Pons (tissue), 1 donor: Measurements from ENCODE around the gene VCL.

Experiments used
- DNase-seq: peaks from one replicate; pipeline ENCODE4 v3.0.0-alpha.2; 2016; ENCODE audit warnings: low spot score

Gene VCL

DNA sequence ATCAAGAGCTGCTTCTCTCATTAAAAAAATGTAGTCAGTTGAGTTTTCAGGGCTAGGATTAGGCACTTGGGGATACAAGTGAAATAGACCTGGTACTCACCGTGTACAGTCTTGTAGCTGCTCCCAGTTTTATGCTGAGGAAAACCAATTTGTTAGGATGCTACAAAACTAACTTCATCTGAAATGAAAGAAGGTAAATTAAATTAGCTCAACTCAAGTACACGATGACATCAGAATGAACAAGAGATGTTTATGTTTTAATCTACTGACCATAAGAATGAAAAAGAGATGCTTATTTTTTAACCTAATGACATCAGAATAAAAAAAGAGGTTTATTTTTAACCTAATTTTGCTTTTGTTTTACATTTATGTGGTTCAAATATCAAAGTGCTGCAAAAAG is 79.0 kb downstream of the VCL start:
- DNase-seq = no peak

DNA sequence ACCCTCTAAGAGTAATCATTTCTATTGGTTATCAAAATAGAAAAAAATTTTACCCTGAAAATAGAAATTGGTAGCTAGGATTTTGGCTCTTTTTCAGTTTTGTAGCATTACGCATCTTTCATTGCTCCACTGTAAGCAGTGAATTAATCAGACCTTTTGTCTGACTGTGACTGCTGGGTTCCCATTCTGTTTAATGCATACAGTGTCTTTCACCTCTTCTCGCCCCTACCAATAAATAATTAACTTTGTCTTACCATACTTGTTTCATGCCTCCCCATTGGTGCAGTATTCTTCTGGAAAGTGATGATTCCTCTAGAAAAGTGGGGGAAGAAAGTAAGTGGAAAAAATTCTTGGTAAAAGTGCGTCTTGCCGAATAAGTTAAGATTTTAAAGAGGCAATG is 79.5 kb downstream of the VCL start:
- no peak for DNase-seq

DNA sequence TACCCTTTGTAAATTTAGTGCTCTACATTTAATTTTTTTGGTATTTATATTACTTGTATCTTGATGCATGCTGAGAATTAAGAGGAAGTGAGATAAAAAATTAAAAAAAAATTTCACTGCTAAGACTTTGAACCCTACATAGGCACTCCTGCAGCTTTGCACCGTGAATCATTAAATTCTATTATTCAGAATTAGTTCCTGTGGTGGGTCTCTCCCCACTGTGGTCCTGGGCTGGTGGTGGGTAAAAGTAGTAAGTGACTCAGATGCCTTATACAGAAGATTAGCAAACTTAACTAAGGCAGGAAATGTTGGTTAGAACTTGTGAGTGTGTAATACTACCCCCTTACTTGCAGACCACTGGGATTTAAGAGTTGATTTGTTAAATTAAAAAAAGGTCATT is 80.1 kb downstream of the VCL start:
- no peak for DNase-seq

DNA sequence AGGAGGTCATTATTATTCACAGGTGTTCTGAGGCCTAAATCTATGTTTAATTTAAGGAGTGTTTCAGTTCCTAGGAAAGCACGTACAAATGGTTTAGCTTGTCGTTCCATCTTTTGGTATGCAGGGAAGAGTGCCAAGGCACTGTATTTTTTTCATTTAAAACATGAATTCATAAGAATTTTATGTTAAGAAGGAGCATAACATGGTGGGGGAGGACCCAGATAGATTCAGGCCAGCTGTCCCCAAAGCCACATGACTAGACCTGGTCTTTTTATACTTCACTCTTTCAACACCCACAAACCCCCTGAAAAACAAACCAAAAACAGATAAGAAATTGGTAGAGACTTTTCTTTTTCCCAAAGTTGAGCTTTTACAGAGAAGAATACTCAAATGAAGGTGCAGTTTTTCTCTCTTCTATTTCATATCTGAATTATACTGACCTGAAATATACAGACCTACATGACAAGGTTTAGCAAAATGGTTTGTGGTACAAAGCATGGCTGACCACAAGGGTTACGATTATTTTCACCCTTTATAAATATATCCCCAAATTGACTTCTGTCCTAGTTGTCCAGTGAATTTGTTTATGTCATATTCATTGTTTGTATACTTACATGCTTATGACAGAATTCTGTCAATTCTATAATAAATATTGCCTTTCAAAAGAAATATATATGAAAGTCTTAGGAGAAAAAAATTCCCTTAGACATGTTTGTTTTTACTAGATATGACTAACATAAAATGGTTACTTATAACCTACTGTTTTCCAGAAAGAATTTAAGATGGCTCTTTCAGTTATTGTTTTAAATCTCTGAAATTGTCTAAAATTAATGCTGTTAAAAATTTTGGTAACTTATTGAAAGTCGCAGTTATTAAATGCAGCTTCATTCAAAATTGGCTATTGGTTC is 81.4 kb downstream of the VCL start:
- no peak for DNase-seq

DNA sequence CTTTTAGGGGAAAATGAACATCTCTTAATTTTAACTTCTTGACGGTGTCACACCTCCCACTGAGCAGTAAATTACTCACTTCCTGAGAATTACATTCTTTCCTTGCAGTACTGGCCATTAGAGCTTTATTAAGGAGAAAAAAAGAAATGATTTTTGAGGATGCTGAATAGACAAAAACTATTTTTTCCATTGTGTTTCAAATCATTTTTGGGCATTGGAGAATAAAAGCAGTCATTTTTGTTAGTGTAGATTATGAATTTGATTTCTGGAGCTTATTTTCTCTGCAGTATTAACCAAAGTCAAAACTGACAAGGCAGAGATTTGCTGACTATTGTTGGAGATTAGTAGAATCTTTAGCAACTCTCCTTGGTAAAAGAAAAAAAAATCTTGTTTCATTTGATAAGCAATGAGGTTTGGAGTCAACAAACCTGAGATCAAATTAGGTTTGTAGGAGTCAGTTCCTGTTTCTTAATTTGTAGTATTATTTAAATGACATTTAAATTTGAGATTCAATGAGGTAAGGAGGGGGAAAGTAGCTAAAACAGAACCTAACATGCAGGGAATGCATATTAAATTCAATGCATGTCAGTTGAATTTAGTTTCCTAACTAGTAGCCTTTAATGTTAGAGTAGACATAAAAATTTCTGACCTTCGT is 82.1 kb downstream of the VCL start:
- no peak for DNase-seq

GRCh38 chr10:74081192-74081803 is 83.4 kb downstream of the VCL start:
- peak; percentile 56 for DNase-seq

GRCh38 chr10:74081941-74082718 is 84.2 kb downstream of the VCL start:
- no peak for DNase-seq

- DNase-seq = no peak
Measured at GRCh38 chr10:74083304-74083703, 85.4 kb downstream of the VCL start.

GRCh38 chr10:74084955-74085354 is 87.0 kb downstream of the VCL start:
- no peak for DNase-seq

- DNase-seq = peak; percentile 16
Measured at GRCh38 chr10:74086317-74086716, 88.4 kb downstream of the VCL start.

- DNase-seq = no peak
Measured at GRCh38 chr10:74088722-74089121, 90.8 kb downstream of the VCL start.

- no peak for DNase-seq
Measured at GRCh38 chr10:74092372-74092771, 94.5 kb downstream of the VCL start.

DNA sequence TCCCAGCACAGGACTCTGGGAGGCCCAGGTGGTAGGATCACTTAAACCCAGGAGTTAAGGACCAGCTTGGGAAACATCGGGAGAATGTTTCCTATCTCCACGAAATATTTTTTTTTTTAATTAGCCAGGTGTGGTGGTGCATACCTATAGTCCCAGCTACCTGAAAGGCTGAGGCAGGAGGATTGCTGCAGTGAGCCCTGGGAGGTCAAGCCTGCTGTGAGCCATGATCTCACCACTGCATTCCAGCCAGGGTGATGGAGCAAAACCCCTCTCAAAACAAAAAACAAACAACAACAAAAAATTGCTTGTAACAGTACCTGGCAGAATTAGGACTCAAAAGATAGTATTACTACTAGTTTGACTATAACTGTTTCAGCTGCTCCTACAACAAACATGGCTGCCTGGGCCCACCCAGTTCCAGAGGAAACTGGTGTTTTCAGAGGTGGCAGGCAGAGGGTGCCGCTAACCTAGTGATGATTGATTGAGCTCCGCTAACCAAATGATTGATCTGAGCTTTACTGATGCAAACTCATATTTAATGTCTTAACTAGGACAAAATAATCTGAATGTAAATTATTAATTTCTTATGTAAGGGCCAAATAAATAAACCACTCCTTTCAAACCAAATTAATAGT is 95.7 kb downstream of the VCL start:
- no peak for DNase-seq

- no peak for DNase-seq
Measured at GRCh38 chr10:74094231-74094630, 96.3 kb downstream of the VCL start.

DNA sequence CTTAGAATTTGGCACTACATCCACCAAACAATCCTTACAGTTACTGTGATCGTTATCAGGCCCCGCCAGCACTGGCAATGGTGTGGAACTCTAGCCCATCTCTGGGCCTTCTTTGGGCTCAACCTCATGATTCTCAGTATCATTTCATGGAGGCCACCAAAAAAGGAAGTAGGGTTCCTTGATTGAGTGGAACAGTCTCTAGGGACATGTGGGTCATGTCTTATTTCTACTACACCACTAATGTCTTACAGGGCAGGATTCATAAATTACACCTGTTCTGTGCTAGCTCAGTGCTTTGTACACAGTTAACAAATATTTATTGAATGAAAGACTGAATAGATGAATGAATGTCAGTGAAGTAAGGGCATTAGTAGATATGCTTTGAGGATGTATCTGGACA is 98.9 kb downstream of the VCL start:
- DNase-seq = no peak

DNA sequence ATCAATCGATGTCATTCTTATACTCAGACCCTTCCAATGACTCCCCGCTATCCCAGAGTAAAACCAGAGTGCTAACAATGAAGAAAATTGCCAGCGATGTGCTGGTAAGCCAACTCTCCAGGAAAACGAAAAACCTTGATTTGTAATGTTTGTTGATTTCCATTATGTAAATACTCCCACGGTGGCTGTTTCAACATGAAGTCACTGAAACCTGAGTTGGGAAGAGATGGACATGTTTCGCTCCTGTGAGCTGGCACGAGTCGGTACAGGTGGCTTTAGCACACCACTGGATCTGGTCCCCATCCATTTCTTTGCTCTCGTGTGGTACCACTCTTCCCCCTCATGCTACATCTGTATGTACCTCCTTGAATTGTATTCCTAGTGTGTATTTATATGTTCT is 99.9 kb downstream of the VCL start:
- DNase-seq = no peak

DNA sequence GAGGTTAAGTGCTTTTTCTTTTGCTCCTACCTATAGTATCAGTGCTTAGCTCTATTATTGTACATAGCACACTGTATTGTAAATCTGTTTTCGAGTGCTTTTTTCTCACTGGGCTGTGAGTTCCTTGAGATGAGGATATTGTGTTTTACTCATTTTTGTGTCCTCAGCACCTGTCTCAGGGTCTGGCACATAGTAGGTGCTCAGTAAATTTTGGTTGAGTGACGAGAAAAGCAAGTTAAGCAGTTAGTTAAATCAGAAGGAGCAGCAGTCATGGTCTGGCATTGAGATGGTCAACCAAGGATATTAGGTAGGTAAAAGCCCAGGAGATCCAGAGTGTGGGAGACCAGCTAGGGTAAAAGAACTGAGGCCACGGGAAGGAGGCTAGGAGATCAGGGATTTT is 101.5 kb downstream of the VCL start:
- DNase-seq = no peak

DNA sequence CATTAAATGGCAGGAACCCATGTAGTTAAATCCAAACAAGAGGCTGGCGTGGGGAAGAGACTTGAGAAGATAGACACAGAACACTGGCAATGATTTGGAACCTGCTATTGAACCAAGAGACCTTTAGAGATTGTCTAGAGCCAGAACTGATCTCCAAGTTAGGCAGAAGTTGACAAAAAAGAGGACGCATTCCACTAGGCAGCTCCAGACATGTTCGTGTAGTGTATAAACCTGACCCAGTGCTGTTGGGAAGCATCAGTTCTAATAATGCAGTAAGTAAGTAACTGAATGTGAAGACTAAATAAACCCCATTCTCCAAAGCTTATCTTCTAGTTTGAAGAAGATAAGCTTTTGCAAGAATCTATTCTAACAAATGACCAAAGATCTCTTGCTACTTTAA is 101.9 kb downstream of the VCL start:
- DNase-seq = no peak

GRCh38 chr10:74103560-74104258 is 105.8 kb downstream of the VCL start:
- no peak for DNase-seq

DNA sequence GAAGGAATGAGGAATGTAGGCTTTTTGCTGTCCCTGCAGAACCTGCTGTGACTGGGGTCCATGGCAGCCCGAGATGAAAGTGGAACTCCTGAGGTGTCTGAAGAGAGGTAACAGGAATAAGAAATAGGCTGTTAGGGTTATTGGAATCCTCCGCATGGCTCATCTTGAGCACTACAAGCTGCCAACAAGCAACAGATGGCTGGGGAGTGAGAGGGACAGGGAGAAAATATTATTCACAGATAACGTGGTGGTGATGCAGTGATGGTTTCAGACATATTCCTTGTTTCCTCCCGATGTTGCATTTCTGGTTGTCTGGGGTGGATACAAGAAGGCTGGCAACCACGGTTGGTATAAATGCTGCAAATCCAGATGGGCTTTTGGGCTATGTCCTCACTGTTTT is 106.6 kb downstream of the VCL start:
- no peak for DNase-seq

- DNase-seq = no peak
Measured at GRCh38 chr10:74104996-74105395, 107.1 kb downstream of the VCL start.
